ENCODE data around the gene PNKD.

DNA sequence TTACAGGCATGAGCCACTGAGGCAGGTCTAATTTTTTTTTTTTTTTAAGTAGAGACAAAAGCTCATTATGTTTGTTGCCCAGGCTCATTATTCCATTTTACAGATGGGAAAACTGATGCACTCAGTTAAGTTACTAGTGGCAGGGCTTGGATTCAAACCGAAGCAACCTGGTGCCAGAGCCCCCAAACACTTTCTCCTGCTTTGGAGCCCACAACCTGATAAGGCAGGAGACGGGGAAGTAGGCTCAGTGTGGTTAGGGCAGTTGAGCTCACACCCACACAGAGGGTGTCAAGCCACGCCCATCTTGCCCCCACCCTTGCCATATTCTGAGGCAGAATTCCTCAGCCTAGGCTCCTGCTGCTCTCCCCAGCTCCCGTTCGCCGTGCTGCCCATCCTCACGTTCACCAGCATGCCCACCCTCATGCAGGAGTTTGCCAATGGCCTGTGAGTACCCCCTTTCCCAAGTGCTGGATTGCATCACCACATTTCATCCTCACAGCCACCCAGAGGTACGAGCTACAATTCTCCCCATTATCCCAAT, 123.5 kb downstream of the PNKD start:
- no peak for TF ChIP-seq POLR2A (IDR thresholded peaks at IDR 0.05)
- TF ChIP-seq, protein P1, sequence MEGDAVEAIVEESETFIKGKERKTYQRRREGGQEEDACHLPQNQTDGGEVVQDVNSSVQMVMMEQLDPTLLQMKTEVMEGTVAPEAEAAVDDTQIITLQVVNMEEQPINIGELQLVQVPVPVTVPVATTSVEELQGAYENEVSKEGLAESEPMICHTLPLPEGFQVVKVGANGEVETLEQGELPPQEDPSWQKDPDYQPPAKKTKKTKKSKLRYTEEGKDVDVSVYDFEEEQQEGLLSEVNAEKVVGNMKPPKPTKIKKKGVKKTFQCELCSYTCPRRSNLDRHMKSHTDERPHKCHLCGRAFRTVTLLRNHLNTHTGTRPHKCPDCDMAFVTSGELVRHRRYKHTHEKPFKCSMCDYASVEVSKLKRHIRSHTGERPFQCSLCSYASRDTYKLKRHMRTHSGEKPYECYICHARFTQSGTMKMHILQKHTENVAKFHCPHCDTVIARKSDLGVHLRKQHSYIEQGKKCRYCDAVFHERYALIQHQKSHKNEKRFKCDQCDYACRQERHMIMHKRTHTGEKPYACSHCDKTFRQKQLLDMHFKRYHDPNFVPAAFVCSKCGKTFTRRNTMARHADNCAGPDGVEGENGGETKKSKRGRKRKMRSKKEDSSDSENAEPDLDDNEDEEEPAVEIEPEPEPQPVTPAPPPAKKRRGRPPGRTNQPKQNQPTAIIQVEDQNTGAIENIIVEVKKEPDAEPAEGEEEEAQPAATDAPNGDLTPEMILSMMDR (IDR thresholded peaks at IDR 0.05): no peak

All from Peyer's patch (tissue), 4 donors.